SJCRH30 (cell line): ENCODE measurements around the gene PLD1. TPM values are rescaled to one million over a fixed set of nuclear protein-coding genes. Genes with fewer than 3 reads are reported as not detected.
"Not testable (repeated sequence)": the region's sequence is repeated elsewhere in the genome, so short reads cannot be mapped to it uniquely, and the experiment has no call there.

Experiments
- DNase-seq, 2 experiments: peaks; one replicate each; pipeline ENCODE4 v3.0.0-alpha.2; 2015 to 2020
- H3K27ac ChIP-seq: fragments of 250-450 bp; sonication (Bioruptor Pico); 2 replicates; pipeline ENCODE4 v1.5.1; 2020; ENCODE audit warnings: mild to moderate bottlenecking, moderate library complexity
- H3K27me3 ChIP-seq: fragments of 250-450 bp; sonication (Bioruptor Pico); 2 replicates; pipeline ENCODE4 v1.5.1; 2020; ENCODE audit warnings: mild to moderate bottlenecking, moderate library complexity
- H3K36me3 ChIP-seq: fragments of 250-450 bp; sonication (Bioruptor Pico); 2 replicates; pipeline ENCODE4 v1.5.1; 2020; ENCODE audit warnings: mild to moderate bottlenecking, moderate library complexity
- H3K4me1 ChIP-seq: fragments of 250-450 bp; sonication (Bioruptor Pico); 2 replicates; pipeline ENCODE4 v1.5.1; 2020; ENCODE audit warnings: mild to moderate bottlenecking, moderate library complexity
- H3K4me3 ChIP-seq: fragments of 250-450 bp; sonication (Bioruptor Pico); 2 replicates; pipeline ENCODE4 v1.5.1; 2020; ENCODE audit warnings: mild to moderate bottlenecking, moderate library complexity
- H3K9me3 ChIP-seq: fragments of 250-450 bp; sonication (Bioruptor Pico); replicated peaks from 2 replicates; pipeline ENCODE4 v1.5.1; 2020; ENCODE audit warnings: mild to moderate bottlenecking, moderate library complexity
- total RNA-seq: library from RNA; depleted of rRNA; stranded (reverse); fragments of >200 nt; shearing (Covaris generic); gene quantifications from 2 replicates; pipeline ENCODE4 v1.2.3, GENCODE V29; 2014

PLD1 gene
- total RNA-seq, 1 experiment from 2014 or later = 5.2 TPM

GRCh38 chr3:171640520-171641412 lies 169.5 kb downstream of the PLD1 start:
- peak; percentile 69 to 79 for DNase-seq
- no peaks in the 10 kb centered on the region for H3K36me3 ChIP-seq
- no peaks in the 10 kb centered on the region for H3K27me3 ChIP-seq
- H3K4me1 ChIP-seq = peaks cover 17% of the 10 kb centered on the region
- no peaks in the 10 kb centered on the region for H3K9me3 ChIP-seq
- H3K27ac ChIP-seq = peak overlapping the region; percentile 65
- H3K4me3 ChIP-seq = no peak overlapping the region

- Histone ChIP-seq H3K9me3 (no peaks in the 10 kb centered on the region), H3K27me3 (no peaks in the 10 kb centered on the region), H3K36me3 (no peaks in the 10 kb centered on the region), H3K4me1 (peaks cover 17% of the 10 kb centered on the region), H3K4me3 (no peak overlapping the region), H3K27ac (no peak overlapping the region)
- DNase-seq = no peak
These were observed 173.6 kb downstream of the PLD1 start for GRCh38 chr3:171636666-171637065.

GRCh38 chr3:171632766-171633165 lies 177.5 kb downstream of the PLD1 start:
- no peak for DNase-seq
- H3K4me3 ChIP-seq = no peak overlapping the region
- H3K4me1 ChIP-seq = no peaks in the 10 kb centered on the region
- no peak overlapping the region for H3K27ac ChIP-seq
- no peaks in the 10 kb centered on the region for H3K27me3 ChIP-seq
- H3K36me3 ChIP-seq = no peaks in the 10 kb centered on the region
- 0 out of 2 replicates have a peak, but pooled peaks cover 5% of the 10 kb centered on the region for H3K9me3 ChIP-seq

GRCh38 chr3:171626799-171627198 lies 183.5 kb downstream of the PLD1 start:
- not testable (repeated sequence) for H3K27me3 ChIP-seq, H3K4me3 ChIP-seq, H3K36me3 ChIP-seq, H3K27ac ChIP-seq, DNase-seq
- H3K4me1 ChIP-seq = peaks cover 12% of the 10 kb centered on the region
- H3K9me3 ChIP-seq = peaks cover 13% of the 10 kb centered on the region

- peaks cover 8% of the 10 kb centered on the region for H3K9me3 ChIP-seq
- DNase-seq = peak; percentile 18 to 63
- H3K27ac ChIP-seq = peak overlapping the region; percentile 82
- no peaks in the 10 kb centered on the region for H3K27me3 ChIP-seq
- H3K36me3 ChIP-seq = no peaks in the 10 kb centered on the region
- H3K4me3 ChIP-seq = no peak overlapping the region
- H3K4me1 ChIP-seq = peaks cover 23% of the 10 kb centered on the region
These were observed 188.2 kb downstream of the PLD1 start for GRCh38 chr3:171622126-171622525.

- Histone ChIP-seq H3K4me1 (peaks cover 23% of the 10 kb centered on the region), H3K27me3 (no peaks in the 10 kb centered on the region), H3K27ac (peak overlapping the region; percentile 82), H3K9me3 (peaks cover 8% of the 10 kb centered on the region), H3K36me3 (no peaks in the 10 kb centered on the region), H3K4me3 (no peak overlapping the region)
- DNase-seq = peak; percentile 19 to 70
These were observed 189.4 kb downstream of the PLD1 start for GRCh38 chr3:171620825-171621434.

GRCh38 chr3:171616798-171617197 lies 193.5 kb downstream of the PLD1 start:
- Histone ChIP-seq H3K27ac (no peak overlapping the region), H3K4me1 (peaks cover 12% of the 10 kb centered on the region), H3K4me3 (no peak overlapping the region), H3K36me3 (no peaks in the 10 kb centered on the region), H3K9me3 (no peaks in the 10 kb centered on the region), H3K27me3 (no peaks in the 10 kb centered on the region)
- DNase-seq = no peak

GRCh38 chr3:171615686-171616085 lies 194.6 kb downstream of the PLD1 start:
- Histone ChIP-seq H3K4me1 (peaks cover under 1% of the 10 kb centered on the region), H3K27me3 (no peaks in the 10 kb centered on the region), H3K9me3 (no peaks in the 10 kb centered on the region), H3K4me3 (no peak overlapping the region), H3K27ac (no peak overlapping the region), H3K36me3 (no peaks in the 10 kb centered on the region)
- DNase-seq = no peak

- H3K27me3 ChIP-seq = no peaks in the 10 kb centered on the region
- no peak for DNase-seq
- H3K9me3 ChIP-seq = no peaks in the 10 kb centered on the region
- H3K4me1 ChIP-seq = no peaks in the 10 kb centered on the region
- H3K4me3 ChIP-seq = no peak overlapping the region
- no peak overlapping the region for H3K27ac ChIP-seq
- no peaks in the 10 kb centered on the region for H3K36me3 ChIP-seq
These were observed 195.0 kb downstream of the PLD1 start for GRCh38 chr3:171615281-171615680.

GRCh38 chr3:171614318-171614921 lies 195.9 kb downstream of the PLD1 start:
- peak in 1 of 2 experiments; percentile 9 for DNase-seq
- H3K9me3 ChIP-seq = no peaks in the 10 kb centered on the region
- H3K4me1 ChIP-seq = no peaks in the 10 kb centered on the region
- no peak overlapping the region for H3K27ac ChIP-seq
- no peaks in the 10 kb centered on the region for H3K27me3 ChIP-seq
- H3K4me3 ChIP-seq = no peak overlapping the region
- H3K36me3 ChIP-seq = no peaks in the 10 kb centered on the region

GRCh38 chr3:171607452-171607851 lies 202.8 kb downstream of the PLD1 start:
- Histone ChIP-seq H3K36me3 (no peaks in the 10 kb centered on the region), H3K4me3 (no peak overlapping the region), H3K27me3 (no peaks in the 10 kb centered on the region), H3K4me1 (no peaks in the 10 kb centered on the region), H3K9me3 (no peaks in the 10 kb centered on the region), H3K27ac (no peak overlapping the region)
- DNase-seq = no peak

GRCh38 chr3:171606151-171606751 lies 204.0 kb downstream of the PLD1 start:
- no peaks in the 10 kb centered on the region for H3K4me1 ChIP-seq
- no peaks in the 10 kb centered on the region for H3K9me3 ChIP-seq
- DNase-seq = no peak
- H3K27ac ChIP-seq = no peak overlapping the region
- no peak overlapping the region for H3K4me3 ChIP-seq
- H3K27me3 ChIP-seq = no peaks in the 10 kb centered on the region
- H3K36me3 ChIP-seq = no peaks in the 10 kb centered on the region

- Histone ChIP-seq H3K9me3 (no peaks in the 10 kb centered on the region), H3K4me3 (no peak overlapping the region), H3K36me3 (no peaks in the 10 kb centered on the region), H3K27ac (no peak overlapping the region), H3K27me3 (no peaks in the 10 kb centered on the region), H3K4me1 (no peaks in the 10 kb centered on the region)
- DNase-seq = no peak
These were observed 205.9 kb downstream of the PLD1 start for GRCh38 chr3:171604370-171604769.

GRCh38 chr3:171602072-171602471 lies 208.2 kb downstream of the PLD1 start:
- H3K27me3 ChIP-seq = no peaks in the 10 kb centered on the region
- no peaks in the 10 kb centered on the region for H3K9me3 ChIP-seq
- no peaks in the 10 kb centered on the region for H3K4me1 ChIP-seq
- no peak overlapping the region for H3K4me3 ChIP-seq
- H3K36me3 ChIP-seq = no peaks in the 10 kb centered on the region
- DNase-seq = no peak
- H3K27ac ChIP-seq = no peak overlapping the region

- Histone ChIP-seq H3K36me3 (no peaks in the 10 kb centered on the region), H3K4me3 (no peak overlapping the region), H3K4me1 (no peaks in the 10 kb centered on the region), H3K27me3 (no peaks in the 10 kb centered on the region), H3K27ac (no peak overlapping the region), H3K9me3 (no peaks in the 10 kb centered on the region)
- DNase-seq = no peak
These were observed 210.3 kb downstream of the PLD1 start for GRCh38 chr3:171600030-171600429.
